Brain pericyte (primary cell): Measurements from ENCODE around the gene GABBR1.

Source experiments
- DNase-seq: peaks from one replicate; pipeline ENCODE4 v3.0.0-alpha.2; 2012; ENCODE audit warnings: low read depth, low spot score

The GABBR1 gene

GRCh38 chr6:29653452-29654038 is 20.6 kb upstream of the GABBR1 start:
- DNase-seq, result no peak

GRCh38 chr6:29652198-29652584 is 19.2 kb upstream of the GABBR1 start:
- DNase-seq, result no peak

GRCh38 chr6:29651413-29652197 is 18.6 kb upstream of the GABBR1 start:
- no peak for DNase-seq

- DNase-seq, result peak; percentile 83
These were observed 17.0 kb upstream of the GABBR1 start for GRCh38 chr6:29649701-29650673.

DNA sequence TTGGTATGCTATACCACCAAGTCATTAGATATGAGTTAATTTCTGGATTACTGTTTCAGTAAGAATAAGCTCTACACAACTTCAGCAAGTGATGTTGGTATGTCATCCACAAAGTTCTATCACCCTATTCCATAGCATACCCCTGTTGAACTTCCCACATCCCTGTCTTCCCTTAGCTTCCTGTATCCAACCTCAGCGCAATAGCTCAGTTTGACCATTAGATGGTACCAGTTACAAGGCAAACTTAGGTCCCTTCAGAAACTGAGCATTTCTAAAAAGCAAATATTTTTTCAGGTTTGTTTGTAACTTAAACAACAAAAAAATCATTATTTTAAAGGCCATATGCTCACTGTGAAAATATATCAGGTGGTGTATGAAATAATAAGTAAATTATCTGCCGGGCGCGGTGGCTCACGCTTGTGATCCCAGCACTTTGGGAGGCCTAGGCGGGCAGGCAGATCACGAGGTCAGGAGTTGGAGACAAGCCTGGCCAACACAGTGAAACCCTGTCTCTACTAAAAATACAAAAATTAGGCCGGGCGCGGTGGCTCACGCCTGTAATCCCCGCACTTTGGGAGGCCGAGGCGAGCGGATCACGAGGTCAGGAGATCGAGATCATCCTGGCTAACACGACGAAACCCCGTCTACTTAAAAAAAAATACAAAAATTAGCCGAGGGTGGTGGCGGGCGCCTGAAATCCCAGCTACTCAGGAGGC is 15.1 kb upstream of the GABBR1 start:
- no peak for DNase-seq

GRCh38 chr6:29641430-29642148 is 8.6 kb upstream of the GABBR1 start:
- no peak for DNase-seq

GRCh38 chr6:29637247-29637646 is 4.3 kb upstream of the GABBR1 start:
- DNase-seq, result no peak

GRCh38 chr6:29633534-29633905 is 537 bp upstream of the GABBR1 start:
- DNase-seq, result no peak

- no peak for DNase-seq
These were observed 887 bp downstream of the GABBR1 start for GRCh38 chr6:29631860-29632731.

DNA sequence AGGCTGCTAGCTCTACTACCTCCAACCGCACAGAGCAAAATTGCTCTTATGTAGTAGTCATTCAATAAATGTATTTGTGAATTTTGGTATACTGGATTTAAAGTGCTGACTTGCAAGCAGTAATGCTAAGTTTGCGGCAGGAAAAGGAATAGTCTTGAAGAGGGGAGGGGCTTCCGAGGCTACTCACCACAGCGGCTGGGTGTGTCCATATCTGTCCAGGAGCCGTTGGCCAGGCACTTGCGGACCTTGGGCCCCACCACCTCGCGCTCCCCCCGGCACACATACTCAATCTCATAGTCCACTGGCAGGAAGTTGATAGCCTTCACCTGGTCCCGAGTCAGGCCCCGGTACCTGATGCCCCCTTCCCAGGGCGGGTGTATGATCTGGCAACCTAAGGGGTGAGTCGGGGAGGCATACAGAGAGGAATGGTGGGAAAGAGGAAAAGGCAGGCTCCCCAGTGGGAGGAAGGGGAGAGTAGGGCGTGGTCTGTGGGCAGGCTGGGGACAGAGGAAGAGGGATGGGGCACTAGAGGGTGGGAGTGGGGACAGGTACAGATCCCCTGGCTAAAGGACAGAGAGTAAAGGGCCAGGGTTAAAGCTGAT is 1.7 kb downstream of the GABBR1 start:
- no peak for DNase-seq

DNA sequence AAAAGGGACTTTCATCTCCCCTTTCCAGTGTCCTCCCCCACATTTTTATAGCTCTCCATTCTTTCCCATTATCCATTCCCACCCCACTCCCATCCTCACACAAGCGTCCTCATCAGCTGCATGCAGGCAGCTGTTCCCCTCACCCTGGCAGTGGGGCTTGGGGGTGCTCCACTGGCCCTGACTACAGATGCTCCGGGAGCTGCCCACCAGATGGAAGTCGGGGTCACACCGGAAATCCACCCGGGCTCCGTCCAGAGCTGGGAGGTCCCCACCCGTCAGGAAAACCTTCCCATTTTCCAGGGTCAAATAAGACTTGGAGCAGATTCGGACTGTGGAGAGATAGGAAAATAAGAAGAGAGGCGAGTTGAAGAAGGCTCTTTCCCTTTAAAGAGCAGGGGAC is 2.7 kb downstream of the GABBR1 start:
- DNase-seq, result no peak

DNA sequence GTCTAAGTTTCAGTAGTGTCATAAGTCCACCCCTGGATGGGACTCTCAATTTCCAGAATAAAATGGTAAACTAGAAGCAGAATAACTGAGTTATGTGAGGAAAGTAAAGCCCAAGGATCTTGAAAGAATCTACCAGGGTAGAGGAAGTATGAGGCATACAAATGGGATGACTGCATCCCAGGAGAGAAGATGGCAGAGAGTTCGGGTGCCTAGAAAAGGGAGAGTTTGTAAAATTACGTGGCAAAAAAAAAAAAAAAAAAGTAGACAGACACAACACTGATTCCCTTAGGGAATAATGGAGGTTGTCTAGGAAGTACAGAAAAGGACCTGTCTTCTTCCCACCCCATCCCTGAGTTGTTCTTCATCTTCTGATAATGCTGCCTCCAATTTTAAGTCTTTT is 3.4 kb downstream of the GABBR1 start:
- no peak for DNase-seq

GRCh38 chr6:29628419-29629281 is 4.3 kb downstream of the GABBR1 start:
- peak; percentile 29 for DNase-seq

DNA sequence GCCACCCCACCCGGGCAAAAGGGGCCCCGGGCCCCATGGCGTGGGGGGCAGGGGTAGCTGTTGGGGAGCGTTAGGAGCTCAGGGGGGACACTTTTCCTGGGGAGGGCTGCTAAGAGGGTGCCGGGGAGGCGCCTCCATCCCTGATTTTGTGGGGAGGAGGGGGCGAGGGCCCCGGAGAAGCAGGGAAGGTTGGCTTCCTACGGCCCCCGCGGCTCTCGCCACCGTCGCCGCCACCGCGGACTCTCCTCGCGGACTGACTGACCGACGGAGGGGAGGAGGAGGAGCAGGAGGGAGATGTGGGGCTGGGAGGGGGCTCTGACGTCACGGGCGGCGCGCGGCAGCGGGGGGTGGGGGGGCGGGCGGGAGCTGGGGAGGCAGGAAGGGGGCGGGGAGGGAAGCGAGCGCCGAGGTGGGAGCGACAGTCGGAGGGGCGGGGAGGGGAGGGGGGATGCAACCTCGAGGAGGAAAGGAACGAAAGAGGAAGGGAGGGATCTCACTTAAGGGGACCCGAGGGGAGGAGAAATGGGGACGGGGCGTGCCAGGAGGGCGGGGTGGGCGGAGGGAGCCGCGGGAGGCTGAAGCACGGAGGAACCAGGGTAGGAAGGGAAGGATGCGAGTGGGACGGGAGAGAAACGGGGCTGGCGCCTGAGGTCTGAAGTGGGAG is 5.1 kb downstream of the GABBR1 start:
- peak; percentile 39 for DNase-seq

GRCh38 chr6:29626948-29627754 is 5.8 kb downstream of the GABBR1 start:
- no peak for DNase-seq

- no peak for DNase-seq
These were observed 7.5 kb downstream of the GABBR1 start for GRCh38 chr6:29625337-29625930.

DNA sequence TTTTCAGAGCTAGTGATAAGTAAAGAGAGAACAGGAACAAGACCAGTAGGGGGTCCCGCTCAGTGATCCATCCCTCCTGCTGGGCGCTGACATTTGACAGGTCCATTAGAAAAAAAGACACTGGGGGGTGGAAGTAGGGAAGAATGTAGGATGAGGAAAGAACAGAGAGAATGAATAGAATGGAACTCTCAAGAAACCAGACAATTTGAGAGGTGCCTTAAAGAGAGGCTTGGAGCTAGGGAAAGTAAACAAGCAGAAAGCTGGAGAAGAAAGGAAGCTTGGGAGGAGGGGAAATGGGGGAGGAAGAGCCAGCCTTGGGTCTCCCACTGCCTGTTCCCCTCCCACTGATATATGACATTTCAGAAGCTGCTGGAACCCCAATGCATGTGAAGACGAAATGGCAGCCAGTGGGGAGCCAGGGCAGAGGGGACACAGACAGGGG is 8.4 kb downstream of the GABBR1 start:
- no peak for DNase-seq
